Measurements from ENCODE around the gene REEP1.

- TF ChIP-seq CTCF (conservative IDR thresholded peaks at IDR 0.05; ENCODE audit: low read depth, low read length) (no peak), EZH2 (IDR thresholded peaks at IDR 0.05; ENCODE audit: borderline replicate concordance, low read depth, low read length, poor library complexity, severe bottlenecking) (no peak)
Measured at GRCh38 chr2:86213056-86213455, 124.4 kb downstream of the REEP1 start.
